H1 (cell line): ENCODE results near the gene NUMB. TPM values are rescaled to one million over a fixed set of nuclear protein-coding genes. Genes with fewer than 3 reads are reported as not detected.

Experiments used
- CTCF ChIA-PET: fragments of 300-600 bp; sonication (Branson Sonifier 250); formaldehyde crosslinking; loops from one replicate; lab custom pipeline; 2021; ENCODE audit not compliant: partially characterized antibody; lab: Charles Lee
- POLR2A ChIA-PET: fragments of 300-600 bp; sonication (Branson Sonifier 250); formaldehyde crosslinking; loops from one replicate; lab custom pipeline; 2021; ENCODE audit warnings: inconsistent platforms; ENCODE audit not compliant: partially characterized antibody; lab: Charles Lee
- DNase-seq, 2 experiments: peaks; one replicate each; pipeline versions ENCODE4 v3.0.0 to v3.0.0-alpha.2; 2010 to 2022; ENCODE audit warnings: low spot score in 2 of 2, low read depth in 1 of 2, mixed read lengths in 1 of 2
- FAIRE-seq: peaks from 2 replicates; lab custom pipeline; 2011; peaks lifted over from hg19 to GRCh38; lab: Jason Lieb, UNC
- H2AFZ ChIP-seq: 2 replicates; pipeline ENCODE4 v1.8.1; 2012; ENCODE audit warnings: low read length, inconsistent platforms
- H2AK5ac ChIP-seq: 2 replicates; pipeline ENCODE4 v1.6.1; 2013; ENCODE audit warnings: low read depth, low read length
- H2BK120ac ChIP-seq: replicated peaks from 2 replicates; pipeline ENCODE3; 2013; ENCODE audit warnings: low read depth, low read length, inconsistent platforms
- H2BK12ac ChIP-seq: 2 replicates; pipeline ENCODE4 v1.6.1; 2013; ENCODE audit warnings: low read depth, low read length
- H2BK15ac ChIP-seq: 2 replicates; pipeline ENCODE4 v1.6.1; 2013; ENCODE audit warnings: low read length
- H2BK20ac ChIP-seq: 2 replicates; pipeline ENCODE4 v1.6.1; 2013; ENCODE audit warnings: low read length
- H2BK5ac ChIP-seq: 2 replicates; pipeline ENCODE4 v1.6.1; 2013; ENCODE audit warnings: low read depth, low read length
- H3K14ac ChIP-seq: 2 replicates; pipeline ENCODE4 v1.6.1; 2013; ENCODE audit warnings: inconsistent platforms; ENCODE audit not compliant: insufficient read length
- H3K18ac ChIP-seq: 2 replicates; pipeline ENCODE4 v1.6.1; 2013; ENCODE audit warnings: low read length; ENCODE audit errors: extremely low read depth
- H3K23ac ChIP-seq: 2 replicates; pipeline ENCODE4 v1.6.1; 2013; ENCODE audit warnings: inconsistent platforms; ENCODE audit not compliant: insufficient read length
- H3K23me2 ChIP-seq: 2 replicates; pipeline ENCODE4 v1.6.1; 2013; ENCODE audit warnings: low read depth, low read length
- H3K27ac ChIP-seq: 2 replicates; pipeline ENCODE4 v1.6.1; 2011; ENCODE audit warnings: low read depth, low read length, inconsistent platforms
- H3K27me3 ChIP-seq, 4 experiments: replicated peaks in 1 of 4; 1 replicate in 1 of 4; 2 replicates in 3 of 4; pipeline versions ENCODE4 v1.6.1 to v1.8.1; 2011 to 2013; ENCODE audit warnings: low read length in 3 of 4, mild to moderate bottlenecking in 3 of 4, inconsistent platforms in 2 of 4, mixed read lengths in 2 of 4, moderate library complexity in 1 of 4; ENCODE audit not compliant: control insufficient read depth in 3 of 4, insufficient read depth in 3 of 4; ENCODE audit errors: extremely low read depth in 1 of 4
- H3K36me3 ChIP-seq, 4 experiments: 2 replicates each; pipeline versions ENCODE4 v1.6.1 to v1.8.1; 2011 to 2013; ENCODE audit warnings: mild to moderate bottlenecking in 4 of 4, low read length in 3 of 4, moderate library complexity in 2 of 4, control low read depth in 1 of 4, inconsistent platforms in 1 of 4; ENCODE audit not compliant: insufficient read depth in 4 of 4, control insufficient read depth in 2 of 4
- H3K4ac ChIP-seq: replicated peaks from 2 replicates; pipeline ENCODE3; 2013; ENCODE audit warnings: low read length, low read depth, mixed read lengths, inconsistent platforms; ENCODE audit not compliant: insufficient read length
- H3K4me1 ChIP-seq, 4 experiments: replicated peaks in 1 of 4; 1 replicate in 1 of 4; 2 replicates in 3 of 4; pipeline versions ENCODE4 v1.6.1 to v1.8.1; 2011 to 2013; ENCODE audit warnings: low read length in 3 of 4, inconsistent platforms in 2 of 4, mixed read lengths in 1 of 4; ENCODE audit not compliant: insufficient read depth in 4 of 4, control insufficient read depth in 3 of 4
- H3K4me2 ChIP-seq, 2 experiments: 2 replicates each; pipeline versions ENCODE4 v1.6.1 to v1.8.1; 2011 to 2013; ENCODE audit warnings: low read depth in 2 of 2, low read length in 2 of 2, control low read depth in 1 of 2, inconsistent platforms in 1 of 2, mild to moderate bottlenecking in 1 of 2; ENCODE audit not compliant: insufficient read depth in 1 of 2
- H3K4me3 ChIP-seq, 4 experiments: fragments of 200-600, 300-600 bp in 1 of 4; sonication (generic), shearing (Covaris generic), sonication (Bioruptor Twin) in 1 of 4; 2 replicates each; pipeline versions ENCODE4 v1.5.1 to v1.8.1; 2011 to 2016; ENCODE audit warnings: low read length in 4 of 4, low read depth in 3 of 4, control low read depth in 2 of 4, inconsistent platforms in 2 of 4, mild to moderate bottlenecking in 2 of 4, mixed read lengths in 1 of 4, moderate library complexity in 1 of 4; ENCODE audit not compliant: insufficient read depth in 2 of 4; ENCODE audit errors: extremely low read depth in 1 of 4
- H3K56ac ChIP-seq: replicated peaks from 2 replicates; pipeline ENCODE3; 2013; ENCODE audit warnings: low read depth, mild to moderate bottlenecking, mixed read lengths, low read length, inconsistent platforms; ENCODE audit not compliant: insufficient read length
- H3K79me1 ChIP-seq: 2 replicates; pipeline ENCODE4 v1.6.1; 2013; ENCODE audit warnings: low read depth, low read length, control low read depth
- H3K79me2 ChIP-seq, 2 experiments: 2 replicates each; pipeline versions ENCODE4 v1.6.1 to v1.8.1; 2012 to 2013; ENCODE audit warnings: low read length in 2 of 2, mild to moderate bottlenecking in 2 of 2, inconsistent platforms in 1 of 2; ENCODE audit not compliant: insufficient read depth in 2 of 2, control insufficient read depth in 1 of 2
- H3K9ac ChIP-seq, 4 experiments: replicated peaks in 1 of 4; 1 replicate in 1 of 4; 2 replicates in 3 of 4; pipeline versions ENCODE4 v1.6.1 to v1.8.1; 2011 to 2013; ENCODE audit warnings: low read depth in 3 of 4, low read length in 3 of 4, control low read depth in 2 of 4, mild to moderate bottlenecking in 2 of 4, moderate library complexity in 2 of 4, inconsistent platforms in 1 of 4; ENCODE audit errors: extremely low read depth in 1 of 4
- H3K9me3 ChIP-seq, 2 experiments: 2 replicates each; pipeline versions ENCODE4 v1.6.1 to v1.8.1; 2012 to 2013; ENCODE audit warnings: mild to moderate bottlenecking in 2 of 2, moderate library complexity in 2 of 2, control low read depth in 1 of 2, inconsistent platforms in 1 of 2, low read depth in 1 of 2, low read length in 1 of 2, mixed read lengths in 1 of 2; ENCODE audit not compliant: insufficient read depth in 2 of 2
- H4K20me1 ChIP-seq, 2 experiments: replicated peaks in 1 of 2; 2 replicates each; pipeline versions ENCODE3 to v1.8.1; 2011 to 2013; ENCODE audit warnings: inconsistent platforms in 2 of 2, low read length in 2 of 2, mild to moderate bottlenecking in 1 of 2; ENCODE audit not compliant: insufficient read depth in 2 of 2, control insufficient read depth in 1 of 2
- H4K5ac ChIP-seq: 2 replicates; pipeline ENCODE4 v1.6.1; 2013; ENCODE audit warnings: low read length, low read depth, mixed read lengths, inconsistent platforms; ENCODE audit not compliant: insufficient read length
- H4K8ac ChIP-seq: 2 replicates; pipeline ENCODE4 v1.8.0; 2013; ENCODE audit warnings: mild to moderate bottlenecking, moderate library complexity, low read length, inconsistent platforms; ENCODE audit not compliant: insufficient read depth; ENCODE audit errors: extremely low read depth
- H4K91ac ChIP-seq: replicated peaks from 2 replicates; pipeline ENCODE3; 2013; ENCODE audit warnings: low read length, mixed read lengths, inconsistent platforms; ENCODE audit not compliant: insufficient read length
- ASH2L ChIP-seq: fragments of 200-600, 300-600 bp; sonication (generic); IDR thresholded peaks from one replicate; pipeline ENCODE4 v1.7.1; 2017; ENCODE audit warnings: low read length
- CEBPB ChIP-seq: IDR thresholded peaks from 2 replicates; pipeline ENCODE4 v1.6.1; 2012; ENCODE audit warnings: low read depth, low read length
- CHD1 ChIP-seq: IDR thresholded peaks from 2 replicates; pipeline ENCODE4 v1.6.1; 2012; ENCODE audit warnings: low read depth, low read length, improper control_type of control experiment
- CHD2 ChIP-seq: IDR thresholded peaks from 2 replicates; pipeline ENCODE4 v1.6.1; 2012; ENCODE audit warnings: low read length, improper control_type of control experiment
- CTBP2 ChIP-seq: IDR thresholded peaks from 2 replicates; pipeline ENCODE4 v1.7.0; 2011; ENCODE audit warnings: borderline replicate concordance, mild to moderate bottlenecking, moderate library complexity, mixed read lengths, low read length; ENCODE audit not compliant: insufficient read depth, insufficient read length
- E2F6 ChIP-seq: IDR thresholded peaks from 2 replicates; pipeline ENCODE4 v1.6.1; 2012; ENCODE audit warnings: inconsistent platforms
- EZH2 ChIP-seq: fragments of 200-600 bp; sonication (generic); IDR thresholded peaks from 2 replicates; pipeline ENCODE4 v1.7.1; 2012; ENCODE audit warnings: low read depth, mild to moderate bottlenecking, moderate library complexity, low read length, inconsistent platforms; ENCODE audit not compliant: severe bottlenecking
- KDM1A ChIP-seq: fragments of 200-600, 300-600 bp; sonication (generic); IDR thresholded peaks from 2 replicates; pipeline ENCODE4 v1.7.1; 2016; ENCODE audit warnings: mild to moderate bottlenecking, low read length, borderline replicate concordance
- POLR2AphosphoS5 ChIP-seq: IDR thresholded peaks from 2 replicates; pipeline ENCODE4 v1.6.1; 2011; ENCODE audit warnings: low read depth, low read length
- SIRT6 ChIP-seq: IDR thresholded peaks from one replicate; pipeline ENCODE4 v1.7.1; 2012; ENCODE audit warnings: low read length, inconsistent platforms
- SIX5 ChIP-seq: IDR thresholded peaks from 2 replicates; pipeline ENCODE4 v1.6.1; 2011; ENCODE audit warnings: mild to moderate bottlenecking, low read depth, low read length
- TCF12 ChIP-seq: IDR thresholded peaks from 2 replicates; pipeline ENCODE4 v1.6.1; 2011; ENCODE audit warnings: low read depth, mild to moderate bottlenecking, low read length
- WGBS, 2 experiments: shearing (Covaris generic) in 1 of 2; methylation state at CpG; one replicate each; pipeline versions ENCODE4 v1.1.6 to v1.1.7; 2013 to 2015; ENCODE audit warnings: low lambda C conversion rate in 2 of 2, mixed read lengths in 2 of 2, inconsistent platforms in 1 of 2, low coverage in 1 of 2, missing lambda C conversion rate in 1 of 2; ENCODE audit not compliant: insufficient replicate concordance in 2 of 2, insufficient coverage in 1 of 2, insufficient read length in 1 of 2; ENCODE audit errors: extremely low coverage in 1 of 2, missing lambda C conversion rate in 1 of 2; 5-methylcytosine and 5-hydroxymethylcytosine counted together
- polyA plus RNA-seq, 7 experiments: library from polyadenylated mRNA; depleted of rRNA in 3 of 7; stranded (reverse) in 5 of 7; unstranded in 2 of 7; fragments of >200 nt in 5 of 7; fragments of 200-250 nt in 2 of 7; gene quantifications; 1 replicate in 5 of 7; 2 replicates in 1 of 7; 4 replicates in 1 of 7; pipeline versions ENCODE4 v1.2.1 to v1.2.3, GENCODE V29; 2011 to 2013; ENCODE audit warnings: missing spikeins in 2 of 7, mixed read lengths in 2 of 7
- total RNA-seq: library from RNA; stranded (reverse); fragmentation: NEBNext Ultra II Directional; extraction: Animal tissue kit (Norgen Biotek cat#: 25700); gene quantifications from 2 replicates; pipeline ENCODE4 v1.2.1, GENCODE V29; 2021

NUMB gene
- total and polyA plus RNA-seq, 2 of the 8 experiments (the other 6 are each of a cell fraction or from before 2014, with no cell fraction given) = 54.3 to 78.1 TPM

GRCh38 chr14:73237786-73238423, 220.4 kb downstream of the NUMB start:
- H2BK120ac ChIP-seq = no peak overlapping the region
- peaks cover 22% of the 10 kb centered on the region for H3K23me2 ChIP-seq
- H3K18ac ChIP-seq = peak overlapping the region; percentile 72; the same call in 1 of the 2 replicates
- no peak overlapping the region for H2BK5ac ChIP-seq
- no peak overlapping the region for H4K5ac ChIP-seq
- no peak for FAIRE-seq
- peak overlapping the region; percentile 55 to 62 (median 60) for H3K4me3 ChIP-seq
- H4K8ac ChIP-seq = peak overlapping the region; percentile 53; the same call in 1 of the 2 replicates
- H2BK12ac ChIP-seq = no peak overlapping the region
- H3K4ac ChIP-seq = no peak overlapping the region
- peaks cover 3 to 54% (median 34%) of the 10 kb centered on the region in 4 experiments for H3K4me1 ChIP-seq
- no peak overlapping the region for H4K91ac ChIP-seq
- DNase-seq = no peak
- no peak overlapping the region for H2AK5ac ChIP-seq
- 0 out of 8 replicates have a peak, but pooled peaks cover 0 to 3% (median 0%) of the 10 kb centered on the region in 4 experiments for H3K36me3 ChIP-seq
- peak overlapping the region in 1 of 4 experiments; percentile 58; a peak in 3 of 7 replicates for H3K9ac ChIP-seq
- H3K56ac ChIP-seq = no peak overlapping the region
- peaks cover 6 to 29% (median 20%) of the 10 kb centered on the region in 4 experiments for H3K27me3 ChIP-seq
- POLR2A ChIA-PET = interaction anchor here (0.6 to 1.7 kb wide), 7 partner anchors 9 to 186 kb away, joined by 3 to 6 read pairs (median 3); no protein-coding TSS in a partner anchor
- H3K23ac ChIP-seq = no peak overlapping the region
- H3K79me2 ChIP-seq = peaks cover 0 to 10% of the 10 kb centered on the region in 2 experiments; a peak in 2 of 4 replicates
- H2BK15ac ChIP-seq = no peak overlapping the region
- WGBS, 2 experiments = 1% methylated on average over 57 of the region's 73 CpGs; no CpG with 5 or more reads in 1 of the 2 experiments
- no peaks in the 10 kb centered on the region for H3K9me3 ChIP-seq
- no peak overlapping the region for H2BK20ac ChIP-seq
- no peak overlapping the region for H3K27ac ChIP-seq
- no peak overlapping the region for H3K14ac ChIP-seq
- CTCF ChIA-PET = interaction anchor here (0.6 to 0.8 kb wide), 2 partner anchors 18 to 65 kb away, joined by 3 read pairs; no protein-coding TSS in a partner anchor
- peaks cover 3 to 4% of the 10 kb centered on the region in 2 experiments for H4K20me1 ChIP-seq
- no peak overlapping the region for H2AFZ ChIP-seq
- peaks cover 5% of the 10 kb centered on the region for H3K79me1 ChIP-seq
- H3K4me2 ChIP-seq = peak overlapping the region; percentile 89 to 96
- TF ChIP-seq SIRT6 (no peak), CHD2 (no peak), ASH2L (peak; percentile 21), CHD1 (no peak), E2F6 (0 out of 2 replicates have a peak, but pooled peaks have one; percentile 0), KDM1A (no peak), EZH2 (no peak), CEBPB (no peak), TCF12 (no peak), SIX5 (no peak), POLR2AphosphoS5 (no peak), CTBP2 (no peak)
